Skeletal muscle satellite cell (primary cell): ENCODE data around the gene COL26A1.

Experiments used
- H3K27me3 ChIP-seq: 2 replicates; pipeline ENCODE4 v1.7.0; 2013; ENCODE audit warnings: low read length; ENCODE audit not compliant: control insufficient read depth, insufficient read depth
- H3K36me3 ChIP-seq: 2 replicates; pipeline ENCODE4 v1.7.0; 2013; ENCODE audit warnings: mild to moderate bottlenecking, control low read depth, low read length; ENCODE audit not compliant: insufficient read depth
- H3K4me1 ChIP-seq: 2 replicates; pipeline ENCODE4 v1.7.0; 2013; ENCODE audit warnings: low read length; ENCODE audit not compliant: control insufficient read depth, insufficient read depth
- H3K4me2 ChIP-seq: 2 replicates; pipeline ENCODE4 v1.7.0; 2013; ENCODE audit warnings: mild to moderate bottlenecking, low read length
- H3K4me3 ChIP-seq: 2 replicates; pipeline ENCODE4 v1.7.0; 2013; ENCODE audit warnings: low read length
- H3K9ac ChIP-seq: 2 replicates; pipeline ENCODE4 v1.7.0; 2013; ENCODE audit warnings: mild to moderate bottlenecking, low read depth, low read length, moderate library complexity
- H3K9me3 ChIP-seq: replicated peaks from 2 replicates; pipeline ENCODE4 v1.7.0; 2013; ENCODE audit warnings: mild to moderate bottlenecking, control low read depth, low read length

COL26A1 gene

DNA sequence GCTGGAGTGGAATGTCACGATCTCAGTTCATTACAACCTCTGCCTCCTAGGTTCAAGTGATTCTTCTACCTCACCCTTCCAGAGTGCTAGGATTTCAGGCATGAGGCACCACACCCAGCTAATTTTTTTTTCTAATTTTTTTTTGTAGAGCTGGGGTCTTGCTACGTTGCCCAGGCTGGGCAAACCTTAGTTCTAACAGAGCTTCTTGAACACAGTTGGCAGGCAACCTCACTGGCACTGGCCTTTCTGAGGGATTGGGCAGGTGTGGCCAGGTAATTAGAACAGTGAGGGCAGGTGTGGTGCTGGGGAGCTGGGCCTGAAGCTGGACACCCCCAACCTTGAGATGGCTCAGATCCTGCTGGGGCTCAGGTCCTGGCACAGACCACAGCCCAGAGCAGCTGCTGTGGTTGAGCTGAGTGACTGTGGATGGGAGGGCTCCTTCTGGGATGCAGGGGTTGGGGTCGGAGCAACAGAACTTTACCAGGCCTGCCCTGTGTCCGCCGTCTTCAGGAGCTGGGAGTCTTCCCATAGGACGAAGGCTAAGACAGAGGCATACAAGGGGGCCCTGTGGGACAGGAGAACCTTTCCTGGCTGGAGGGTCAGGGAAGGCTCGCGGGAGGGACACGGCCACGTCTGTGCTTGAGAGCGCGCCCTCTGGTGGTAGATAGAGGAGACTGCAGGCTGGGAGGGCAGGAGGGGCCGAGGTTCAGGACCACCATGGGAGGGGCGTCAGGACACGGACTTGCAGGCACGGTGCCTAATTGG, 48.2 kb downstream of the COL26A1 start:
- Histone ChIP-seq H3K4me3 (no peak overlapping the region), H3K9ac (no peak overlapping the region), H3K9me3 (peaks cover 9% of the 10 kb centered on the region), H3K4me2 (no peak overlapping the region), H3K36me3 (no peaks in the 10 kb centered on the region), H3K4me1 (no peaks in the 10 kb centered on the region), H3K27me3 (peaks cover 48% of the 10 kb centered on the region)

DNA sequence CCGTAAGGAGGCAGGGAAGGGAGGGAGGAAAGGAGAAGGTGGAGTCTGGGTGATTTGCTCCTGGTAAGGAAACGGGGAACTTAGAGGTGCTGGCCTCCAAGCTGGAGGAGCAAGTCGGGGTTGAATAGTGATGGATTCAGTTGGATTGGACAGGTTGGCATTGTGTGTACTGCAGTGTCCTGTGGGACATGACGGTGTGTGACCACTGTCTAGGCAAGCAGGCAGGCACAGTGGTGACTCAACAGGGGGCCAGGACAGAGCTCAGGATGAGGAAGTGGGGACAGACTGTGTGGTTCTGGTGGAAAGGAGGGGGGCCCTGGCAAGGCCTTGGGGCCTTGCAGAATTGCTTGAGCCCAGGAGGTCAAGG, 48.8 kb downstream of the COL26A1 start:
- Histone ChIP-seq H3K9ac (no peak overlapping the region), H3K36me3 (no peaks in the 10 kb centered on the region), H3K4me2 (no peak overlapping the region), H3K4me1 (no peaks in the 10 kb centered on the region), H3K4me3 (no peak overlapping the region), H3K27me3 (peaks cover 42% of the 10 kb centered on the region), H3K9me3 (peaks cover 9% of the 10 kb centered on the region)

DNA sequence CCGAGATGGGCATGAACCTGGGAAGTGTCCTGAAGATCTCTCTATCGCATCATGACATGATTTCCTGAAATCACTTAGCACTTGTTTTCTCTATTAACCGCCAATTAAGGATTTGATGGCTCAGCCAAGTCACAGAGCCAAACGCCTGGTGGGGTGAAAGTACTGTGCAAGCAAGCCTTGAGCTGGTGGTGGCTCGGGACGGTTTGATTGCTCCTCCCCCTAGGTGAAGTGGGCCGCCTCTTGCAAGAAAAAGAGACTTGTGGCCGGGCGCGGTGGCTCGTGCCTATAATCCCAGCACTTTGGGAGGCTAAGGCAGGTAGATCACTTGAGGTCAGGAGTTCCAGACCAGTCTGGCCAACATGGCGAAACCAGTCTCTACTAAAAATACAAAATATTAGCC, 50.3 kb downstream of the COL26A1 start:
- H3K4me1 ChIP-seq: no peaks in the 10 kb centered on the region
- H3K36me3 ChIP-seq: no peaks in the 10 kb centered on the region
- peaks cover 9% of the 10 kb centered on the region for H3K9me3 ChIP-seq
- H3K4me3 ChIP-seq: no peak overlapping the region
- no peak overlapping the region for H3K4me2 ChIP-seq
- H3K9ac ChIP-seq: no peak overlapping the region
- H3K27me3 ChIP-seq: peaks cover 28% of the 10 kb centered on the region

DNA sequence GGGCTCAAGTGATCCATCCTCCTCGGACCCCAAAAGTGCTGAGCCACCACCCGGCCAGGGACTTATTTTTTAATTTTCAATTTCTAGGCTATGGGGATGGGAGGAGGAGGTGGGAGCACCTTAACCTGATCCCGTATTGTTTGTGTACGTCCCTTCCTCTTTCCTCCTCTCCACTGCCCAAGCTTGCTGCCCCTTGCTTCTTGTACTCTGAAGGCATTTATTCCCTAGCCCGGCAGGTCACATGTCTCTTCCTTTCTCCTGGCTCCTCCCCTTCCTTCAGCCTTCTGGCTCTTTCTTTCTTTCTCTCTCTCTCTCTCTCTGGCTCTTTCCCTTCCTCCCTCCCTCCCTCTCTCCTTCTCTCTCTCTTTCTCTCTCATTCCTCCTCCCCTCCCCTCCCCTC, 56.0 kb downstream of the COL26A1 start:
- Histone ChIP-seq H3K9me3 (no peaks in the 10 kb centered on the region), H3K4me1 (no peaks in the 10 kb centered on the region), H3K9ac (no peak overlapping the region), H3K4me2 (no peak overlapping the region), H3K36me3 (no peaks in the 10 kb centered on the region), H3K27me3 (peaks cover 20% of the 10 kb centered on the region), H3K4me3 (no peak overlapping the region)

DNA sequence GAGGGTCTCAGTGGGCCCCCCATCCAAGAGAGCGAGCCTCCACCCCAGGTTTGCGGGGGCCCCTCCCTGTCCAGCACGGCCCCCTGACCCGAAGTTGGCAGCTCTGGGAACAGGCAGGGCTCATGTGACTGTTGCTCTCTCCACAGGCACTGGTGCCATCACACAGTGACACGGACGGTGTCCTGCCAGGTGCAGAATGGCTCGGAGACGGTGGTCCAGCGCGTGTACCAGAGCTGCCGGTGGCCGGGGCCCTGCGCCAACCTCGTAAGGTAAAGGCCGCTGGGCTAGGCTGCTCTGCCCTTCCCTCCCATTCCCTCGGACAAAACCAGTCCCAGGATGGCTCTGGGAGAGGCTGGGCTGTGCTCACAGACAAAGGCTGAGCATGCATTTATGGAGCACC, 57.2 kb downstream of the COL26A1 start:
- no peak overlapping the region for H3K4me3 ChIP-seq
- H3K9me3 ChIP-seq: no peaks in the 10 kb centered on the region

DNA sequence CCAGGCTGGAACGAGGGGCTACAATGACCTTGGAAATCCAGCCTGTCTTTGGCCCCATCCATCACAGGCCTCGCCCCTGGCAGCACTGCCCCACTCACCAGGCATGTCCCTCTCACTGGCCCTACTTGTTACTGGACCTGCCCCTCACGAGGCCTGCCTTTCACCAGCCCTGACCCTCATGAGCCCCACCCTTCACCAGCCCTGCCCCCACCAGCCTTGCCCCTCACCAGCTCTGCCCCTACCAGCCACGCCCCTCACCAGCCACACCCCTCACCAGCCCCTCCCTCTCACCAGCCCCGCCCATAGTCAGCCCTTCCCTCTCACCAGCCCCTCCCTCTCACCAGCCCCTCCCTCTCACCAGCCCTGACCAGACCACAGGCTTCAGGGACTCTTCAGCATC, 57.8 kb downstream of the COL26A1 start:
- Histone ChIP-seq H3K36me3 (no peaks in the 10 kb centered on the region), H3K4me1 (no peaks in the 10 kb centered on the region)

More for the DNA sequence above, 57.2 kb downstream of the COL26A1 start:
- no peaks in the 10 kb centered on the region for H3K36me3 ChIP-seq
- no peak overlapping the region for H3K4me2 ChIP-seq
- H3K9ac ChIP-seq: no peak overlapping the region
- H3K27me3 ChIP-seq: peaks cover 14% of the 10 kb centered on the region
- H3K4me1 ChIP-seq: no peaks in the 10 kb centered on the region

DNA sequence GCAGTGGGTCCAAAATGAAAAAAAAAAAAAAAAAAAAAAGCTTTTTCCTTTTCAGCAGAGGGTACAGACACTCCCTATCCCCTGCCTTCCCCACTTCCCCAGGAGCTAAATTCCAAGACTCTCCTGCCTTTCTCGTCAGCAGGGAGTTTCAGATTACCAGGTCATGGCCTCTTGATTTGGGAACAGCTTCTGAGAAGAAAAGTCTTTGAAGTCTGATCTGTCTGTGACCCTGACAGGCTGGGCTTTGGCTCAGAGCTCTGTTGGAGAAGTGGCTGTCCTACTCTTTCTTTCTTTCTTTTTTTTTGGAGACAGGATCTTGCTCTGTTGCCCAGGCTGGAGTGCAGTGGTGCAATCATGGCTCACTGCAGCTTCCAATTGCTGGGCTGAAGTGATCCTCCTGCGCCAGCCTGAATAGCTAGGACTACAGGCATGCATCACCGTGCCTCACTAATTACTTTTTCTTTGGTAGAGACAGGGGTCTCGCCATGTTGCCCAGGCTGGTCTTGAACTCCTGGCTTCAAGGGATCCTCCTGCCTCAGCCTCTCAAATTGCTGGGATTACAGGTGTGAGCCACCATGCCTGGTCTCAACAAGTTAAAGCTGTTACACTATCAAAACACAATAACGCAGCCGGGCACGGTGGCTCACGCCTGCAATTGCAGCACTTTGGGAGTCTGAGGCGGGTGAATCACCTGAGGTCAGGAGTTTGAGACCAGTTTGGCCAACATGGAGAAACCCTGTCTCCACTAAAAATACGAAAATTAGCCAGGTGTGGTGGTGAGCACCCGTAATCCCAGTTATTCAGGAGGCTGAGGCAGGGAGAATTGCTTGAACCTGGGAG, 59.9 kb downstream of the COL26A1 start:
- Histone ChIP-seq H3K9me3 (no peaks in the 10 kb centered on the region), H3K4me2 (no peak overlapping the region), H3K36me3 (no peaks in the 10 kb centered on the region), H3K4me3 (no peak overlapping the region), H3K9ac (no peak overlapping the region), H3K27me3 (peaks cover 18% of the 10 kb centered on the region), H3K4me1 (no peaks in the 10 kb centered on the region)

More for the DNA sequence above, 57.8 kb downstream of the COL26A1 start:
- Histone ChIP-seq H3K9ac (no peak overlapping the region), H3K4me2 (no peak overlapping the region), H3K9me3 (no peaks in the 10 kb centered on the region), H3K4me3 (no peak overlapping the region), H3K27me3 (peaks cover 11% of the 10 kb centered on the region)

DNA sequence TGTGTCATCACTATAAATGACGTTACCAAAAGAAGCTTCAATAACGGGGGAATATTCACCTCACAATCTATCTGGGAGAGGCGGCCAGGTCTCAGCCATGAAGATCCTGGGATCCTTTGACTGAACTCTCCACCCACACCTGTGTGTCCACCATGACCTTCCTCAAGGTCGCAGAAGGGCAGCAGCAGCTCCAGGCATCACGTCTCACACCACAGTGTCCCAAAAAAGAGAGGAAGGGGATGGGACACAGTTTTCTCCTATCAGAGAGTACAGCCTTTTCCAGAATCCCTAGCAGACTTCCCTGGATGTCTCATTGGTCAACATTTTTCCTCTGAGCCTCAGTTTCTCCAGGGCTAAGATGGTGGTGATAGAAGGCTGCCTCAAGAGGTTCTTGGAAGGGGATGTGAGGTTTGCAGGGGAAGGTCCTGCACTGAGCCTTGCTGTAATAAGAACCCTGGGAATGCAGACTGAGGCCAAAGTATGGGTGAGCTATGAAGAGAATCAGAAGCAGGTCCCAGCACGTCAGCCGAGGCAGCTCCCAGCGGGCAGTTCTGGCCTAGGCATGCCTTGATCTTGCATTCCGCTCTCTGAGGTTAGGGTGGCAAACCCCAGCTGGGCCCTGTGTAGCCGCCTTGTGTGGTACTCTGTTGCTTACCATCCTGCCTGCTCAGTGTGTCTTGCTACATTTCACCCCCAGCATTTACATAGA, 63.8 kb downstream of the COL26A1 start:
- Histone ChIP-seq H3K4me2 (no peak overlapping the region), H3K4me3 (no peak overlapping the region), H3K4me1 (no peaks in the 10 kb centered on the region), H3K9me3 (no peaks in the 10 kb centered on the region), H3K27me3 (peaks cover 34% of the 10 kb centered on the region), H3K9ac (no peak overlapping the region), H3K36me3 (no peaks in the 10 kb centered on the region)

DNA sequence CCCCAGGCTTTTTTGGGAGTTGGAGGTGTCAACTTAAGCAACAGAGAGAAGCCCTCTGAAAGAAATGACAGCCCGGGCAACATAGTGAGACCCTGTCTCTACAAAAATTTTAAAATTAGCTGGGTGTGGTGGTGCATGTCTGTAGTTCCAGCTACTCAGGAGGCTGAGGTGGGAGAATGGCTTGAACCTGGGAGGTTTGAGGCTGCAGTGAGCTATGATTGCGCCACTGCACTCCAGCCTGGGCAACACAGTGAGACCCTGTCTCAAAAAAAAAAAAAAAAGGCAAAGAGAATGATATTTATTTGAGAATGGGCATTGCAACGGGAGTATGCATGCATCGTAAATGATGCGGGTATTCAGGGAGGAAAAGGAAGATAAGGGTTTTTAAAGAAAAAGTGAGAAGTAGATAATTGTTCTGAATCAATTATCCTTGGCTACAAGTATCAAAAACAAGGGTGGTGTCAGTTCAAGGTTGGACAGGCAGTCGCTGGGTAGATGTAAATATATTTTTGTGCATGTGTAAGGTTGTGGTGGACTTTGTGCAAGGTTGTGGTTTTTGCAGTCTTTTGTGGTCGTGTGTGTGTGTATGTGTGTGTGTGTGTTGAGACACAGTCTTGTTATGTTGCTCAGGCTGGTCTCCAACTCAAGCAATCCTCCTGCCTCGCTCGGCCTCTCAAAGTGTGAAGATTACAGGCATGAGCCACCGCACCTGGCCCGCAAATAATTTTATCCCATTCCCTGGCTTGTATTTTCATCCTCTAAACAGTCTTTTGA, 65.6 kb downstream of the COL26A1 start:
- Histone ChIP-seq H3K36me3 (no peaks in the 10 kb centered on the region), H3K9ac (no peak overlapping the region), H3K4me2 (no peak overlapping the region), H3K27me3 (peaks cover 39% of the 10 kb centered on the region), H3K4me1 (no peaks in the 10 kb centered on the region), H3K9me3 (no peaks in the 10 kb centered on the region), H3K4me3 (no peak overlapping the region)

DNA sequence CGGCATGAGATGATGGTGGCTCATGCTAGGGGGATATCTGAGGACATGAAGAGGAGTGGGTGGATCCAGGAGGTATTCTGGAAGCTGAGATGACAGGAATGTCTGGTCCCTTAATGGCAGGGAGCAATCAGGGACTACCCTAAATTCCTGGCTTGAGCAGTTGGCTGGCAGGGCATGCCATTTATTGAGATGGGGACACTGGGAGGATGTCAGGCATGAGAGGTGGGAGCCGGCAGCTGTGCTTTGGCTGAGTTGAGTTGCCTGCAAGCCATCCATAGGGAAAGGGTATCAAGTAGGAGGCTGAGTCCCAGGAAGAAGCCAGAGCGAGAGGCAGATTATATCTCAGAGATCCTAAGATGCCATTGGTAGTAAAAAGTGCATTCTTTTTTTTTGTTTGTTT, 69.6 kb downstream of the COL26A1 start:
- Histone ChIP-seq H3K4me3 (no peak overlapping the region), H3K9ac (no peak overlapping the region), H3K36me3 (no peaks in the 10 kb centered on the region), H3K27me3 (peaks cover 58% of the 10 kb centered on the region), H3K4me2 (no peak overlapping the region), H3K9me3 (no peaks in the 10 kb centered on the region), H3K4me1 (no peaks in the 10 kb centered on the region)

DNA sequence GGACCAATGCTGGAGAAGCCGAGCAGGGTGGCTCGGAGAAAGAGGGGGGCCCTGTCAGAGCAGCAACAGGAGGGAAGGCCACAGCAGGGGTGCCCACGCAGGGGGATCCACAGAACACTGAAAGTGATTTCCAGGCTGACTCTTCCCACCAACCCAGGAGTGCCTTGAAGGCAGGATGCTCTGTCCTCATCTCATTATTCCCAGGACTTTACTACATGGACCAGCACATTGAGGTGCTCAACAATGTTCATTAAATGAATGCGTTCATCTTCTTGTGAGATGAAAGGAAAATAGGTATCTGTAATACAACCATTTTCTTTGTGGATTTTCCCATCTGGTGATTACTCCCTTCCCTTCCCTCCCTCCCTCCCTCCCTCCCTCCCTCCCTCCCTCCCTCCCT, 71.0 kb downstream of the COL26A1 start:
- Histone ChIP-seq H3K4me1 (no peaks in the 10 kb centered on the region), H3K9me3 (no peaks in the 10 kb centered on the region), H3K27me3 (peaks cover 53% of the 10 kb centered on the region), H3K4me3 (no peak overlapping the region), H3K36me3 (no peaks in the 10 kb centered on the region), H3K4me2 (no peak overlapping the region), H3K9ac (no peak overlapping the region)
